ENCODE results near the gene NACAD.

DNA sequence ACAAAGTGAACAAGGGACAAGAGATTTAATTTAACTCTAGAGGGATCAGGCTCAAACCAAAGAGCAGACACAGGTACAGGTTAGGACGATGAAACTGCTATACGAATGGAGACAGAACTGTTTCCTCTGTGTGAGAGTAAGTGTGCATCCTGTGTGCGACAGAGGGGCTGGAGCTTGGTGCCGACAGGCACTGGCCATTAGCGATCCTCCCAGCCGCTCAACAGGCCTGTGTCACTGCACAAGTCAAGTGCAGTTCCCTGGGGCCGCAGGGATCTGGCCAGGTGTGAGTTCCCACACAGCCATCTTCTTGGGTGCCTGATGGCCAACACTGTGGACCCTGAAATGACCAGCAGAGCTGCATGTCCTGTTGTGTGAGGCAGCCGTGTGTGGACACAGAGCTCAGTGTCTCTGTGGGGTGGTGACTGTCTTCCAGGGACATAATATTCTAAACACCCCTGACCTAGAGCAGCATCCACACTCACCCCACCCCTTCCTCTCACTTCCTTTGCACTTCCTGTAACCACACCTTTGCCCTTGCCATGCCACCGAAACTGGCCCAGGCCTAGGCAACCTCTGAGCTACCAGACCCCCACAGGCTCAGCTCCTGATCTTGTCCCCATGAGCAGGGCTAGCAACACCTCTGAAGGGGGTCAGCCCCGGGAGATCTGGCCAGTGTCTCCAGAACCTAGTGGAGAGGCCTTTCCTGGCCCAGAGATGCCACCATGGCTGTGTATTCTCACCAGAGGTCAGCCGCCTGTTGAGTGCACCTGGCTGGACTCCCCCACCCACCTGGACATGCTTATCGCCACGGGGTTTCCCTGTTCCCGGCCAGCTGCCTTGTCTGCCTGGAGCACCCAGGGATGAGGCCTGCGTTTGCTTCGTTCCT lies 34.4 kb upstream of the NACAD start:
- TF ChIP-seq, protein P1, sequence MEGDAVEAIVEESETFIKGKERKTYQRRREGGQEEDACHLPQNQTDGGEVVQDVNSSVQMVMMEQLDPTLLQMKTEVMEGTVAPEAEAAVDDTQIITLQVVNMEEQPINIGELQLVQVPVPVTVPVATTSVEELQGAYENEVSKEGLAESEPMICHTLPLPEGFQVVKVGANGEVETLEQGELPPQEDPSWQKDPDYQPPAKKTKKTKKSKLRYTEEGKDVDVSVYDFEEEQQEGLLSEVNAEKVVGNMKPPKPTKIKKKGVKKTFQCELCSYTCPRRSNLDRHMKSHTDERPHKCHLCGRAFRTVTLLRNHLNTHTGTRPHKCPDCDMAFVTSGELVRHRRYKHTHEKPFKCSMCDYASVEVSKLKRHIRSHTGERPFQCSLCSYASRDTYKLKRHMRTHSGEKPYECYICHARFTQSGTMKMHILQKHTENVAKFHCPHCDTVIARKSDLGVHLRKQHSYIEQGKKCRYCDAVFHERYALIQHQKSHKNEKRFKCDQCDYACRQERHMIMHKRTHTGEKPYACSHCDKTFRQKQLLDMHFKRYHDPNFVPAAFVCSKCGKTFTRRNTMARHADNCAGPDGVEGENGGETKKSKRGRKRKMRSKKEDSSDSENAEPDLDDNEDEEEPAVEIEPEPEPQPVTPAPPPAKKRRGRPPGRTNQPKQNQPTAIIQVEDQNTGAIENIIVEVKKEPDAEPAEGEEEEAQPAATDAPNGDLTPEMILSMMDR (IDR thresholded peaks at IDR 0.05), result no peak
- no peak for TF ChIP-seq POLR2AphosphoS5 (IDR thresholded peaks at IDR 0.05)
- TF ChIP-seq POLR2A (IDR thresholded peaks at IDR 0.05), result no peak
- no peak for TF ChIP-seq EP300 (IDR thresholded peaks at IDR 0.05)

Data from stomach (tissue), 4 donors.